Parathyroid adenoma (tissue), 2 donors: Measurements from ENCODE around the gene COLQ.

Source experiments
- H2AFZ ChIP-seq: fragments of 300-600 bp; sonication (generic); one replicate; pipeline ENCODE4 v1.7.0; 2017; ENCODE audit warnings: antibody characterized with exemption, mild to moderate bottlenecking
- H3K27ac ChIP-seq: fragments of 300-600 bp; sonication (generic); one replicate; pipeline ENCODE4 v1.7.0; 2017
- H3K27me3 ChIP-seq: fragments of 300-600 bp; sonication (generic); one replicate; pipeline ENCODE4 v1.7.0; 2017; ENCODE audit warnings: low read length; ENCODE audit not compliant: control insufficient read depth, insufficient read depth
- H3K36me3 ChIP-seq: fragments of 300-600 bp; sonication (generic); one replicate; pipeline ENCODE4 v1.7.0; 2017; ENCODE audit warnings: low read length; ENCODE audit not compliant: control insufficient read depth, insufficient read depth
- H3K4me1 ChIP-seq: fragments of 300-600 bp; sonication (generic); one replicate; pipeline ENCODE4 v1.7.0; 2017; ENCODE audit warnings: control low read depth
- H3K4me2 ChIP-seq: fragments of 300-600 bp; sonication (generic); one replicate; pipeline ENCODE4 v1.7.0; 2017; ENCODE audit warnings: low read length
- H3K4me3 ChIP-seq: fragments of 300-600 bp; sonication (generic); one replicate; pipeline ENCODE4 v1.7.0; 2017; ENCODE audit warnings: low read depth, low read length
- H3K79me2 ChIP-seq: fragments of 300-600 bp; sonication (generic); one replicate; pipeline ENCODE4 v1.7.0; 2017; ENCODE audit warnings: control low read depth
- H3K9ac ChIP-seq: fragments of 300-600 bp; sonication (generic); one replicate; pipeline ENCODE4 v1.7.0; 2017; ENCODE audit warnings: mild to moderate bottlenecking
- H3K9me3 ChIP-seq: fragments of 300-600 bp; sonication (generic); one replicate; pipeline ENCODE4 v1.7.0; 2017; ENCODE audit warnings: low read length; ENCODE audit not compliant: control insufficient read depth
- TF ChIP-seq, protein P1 (sequence below): fragments of 300-600 bp; sonication (generic); IDR thresholded peaks from one replicate; pipeline ENCODE4 v1.7.0; 2017; ENCODE audit warnings: antibody characterized with exemption, mild to moderate bottlenecking
- donor health status: primary hyperparathyroidism.

COLQ gene

DNA sequence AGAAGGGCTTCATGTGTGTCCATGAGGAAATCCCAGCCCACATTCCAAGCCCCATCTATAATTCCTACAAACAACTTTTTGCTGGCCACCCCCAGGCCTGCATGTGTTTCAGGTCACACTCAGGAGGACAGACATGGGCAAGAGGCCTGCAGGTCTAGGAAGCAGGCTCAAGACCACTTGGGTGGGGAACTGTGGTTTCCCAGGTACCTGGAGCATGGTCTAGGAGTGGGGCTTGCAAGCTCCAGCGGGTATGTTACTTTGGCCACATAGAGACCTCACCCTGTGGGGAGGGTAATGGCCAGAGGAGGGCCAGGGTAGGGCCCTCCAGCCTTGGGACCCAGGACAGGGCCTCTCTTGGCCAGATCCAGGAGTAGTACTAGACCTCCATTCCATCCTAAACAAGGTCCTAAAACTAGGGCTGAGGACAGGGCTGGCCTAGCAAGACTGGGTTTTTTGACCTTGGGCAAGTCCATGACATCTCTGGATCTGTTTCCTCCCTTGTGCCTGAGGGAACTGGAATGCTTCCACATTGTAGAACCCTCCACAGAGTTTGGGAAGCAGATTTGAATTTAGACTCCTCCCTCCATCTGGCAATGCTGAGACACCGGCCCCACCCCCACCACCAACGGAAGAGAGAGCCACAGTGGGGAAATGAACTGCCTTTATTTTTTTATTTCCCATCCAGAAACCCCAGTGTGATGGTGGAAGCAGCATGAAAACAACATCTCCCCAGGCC is 71.8 kb downstream of the COLQ start:
- Histone ChIP-seq H3K9me3 (no peaks in the 10 kb centered on the region), H2AFZ (no peak overlapping the region), H3K36me3 (no peaks in the 10 kb centered on the region), H3K27ac (no peak overlapping the region), H3K4me2 (no peak overlapping the region), H3K4me1 (no peaks in the 10 kb centered on the region), H3K4me3 (no peak overlapping the region), H3K79me2 (no peaks in the 10 kb centered on the region), H3K9ac (no peak overlapping the region), H3K27me3 (no peaks in the 10 kb centered on the region)
- TF ChIP-seq, protein P1, sequence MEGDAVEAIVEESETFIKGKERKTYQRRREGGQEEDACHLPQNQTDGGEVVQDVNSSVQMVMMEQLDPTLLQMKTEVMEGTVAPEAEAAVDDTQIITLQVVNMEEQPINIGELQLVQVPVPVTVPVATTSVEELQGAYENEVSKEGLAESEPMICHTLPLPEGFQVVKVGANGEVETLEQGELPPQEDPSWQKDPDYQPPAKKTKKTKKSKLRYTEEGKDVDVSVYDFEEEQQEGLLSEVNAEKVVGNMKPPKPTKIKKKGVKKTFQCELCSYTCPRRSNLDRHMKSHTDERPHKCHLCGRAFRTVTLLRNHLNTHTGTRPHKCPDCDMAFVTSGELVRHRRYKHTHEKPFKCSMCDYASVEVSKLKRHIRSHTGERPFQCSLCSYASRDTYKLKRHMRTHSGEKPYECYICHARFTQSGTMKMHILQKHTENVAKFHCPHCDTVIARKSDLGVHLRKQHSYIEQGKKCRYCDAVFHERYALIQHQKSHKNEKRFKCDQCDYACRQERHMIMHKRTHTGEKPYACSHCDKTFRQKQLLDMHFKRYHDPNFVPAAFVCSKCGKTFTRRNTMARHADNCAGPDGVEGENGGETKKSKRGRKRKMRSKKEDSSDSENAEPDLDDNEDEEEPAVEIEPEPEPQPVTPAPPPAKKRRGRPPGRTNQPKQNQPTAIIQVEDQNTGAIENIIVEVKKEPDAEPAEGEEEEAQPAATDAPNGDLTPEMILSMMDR, result no peak

DNA sequence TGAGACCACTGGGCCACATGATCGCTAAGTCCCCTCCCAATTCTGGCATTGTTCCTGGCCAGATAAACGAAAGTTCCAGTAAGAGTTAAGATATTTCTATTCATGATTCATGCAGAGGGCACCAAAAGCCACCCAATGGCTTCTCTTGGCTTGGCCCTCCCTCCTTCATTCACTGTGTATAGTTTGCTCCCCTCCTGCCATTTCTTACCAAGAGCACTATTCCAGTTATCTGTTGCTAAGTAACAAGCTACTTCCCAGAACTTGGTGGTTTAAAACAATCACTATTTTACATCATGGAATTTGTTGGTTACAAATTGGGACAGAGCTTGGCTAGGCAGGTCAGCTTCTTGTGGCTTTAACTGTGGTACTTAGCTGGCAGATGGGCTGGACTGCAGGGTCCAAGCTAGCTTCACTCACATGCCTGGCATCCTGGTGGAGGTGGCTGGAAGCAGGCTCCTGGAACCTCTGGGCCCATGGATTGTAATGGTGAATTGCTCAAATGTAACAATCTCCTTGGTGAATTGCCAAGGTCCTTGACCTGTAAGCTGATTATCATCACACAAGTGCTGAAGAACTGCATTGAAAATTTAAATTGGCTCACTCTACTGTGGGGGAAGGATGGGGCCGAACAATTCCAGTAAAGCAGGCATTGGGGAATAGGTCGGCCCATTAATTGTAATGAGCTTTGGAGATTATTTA is 77.5 kb downstream of the COLQ start:
- Histone ChIP-seq H3K27ac (no peak overlapping the region), H3K4me1 (no peaks in the 10 kb centered on the region), H3K4me2 (no peak overlapping the region), H3K36me3 (no peaks in the 10 kb centered on the region), H3K27me3 (no peaks in the 10 kb centered on the region), H3K4me3 (no peak overlapping the region), H3K79me2 (no peaks in the 10 kb centered on the region), H2AFZ (no peak overlapping the region), H3K9me3 (no peaks in the 10 kb centered on the region), H3K9ac (no peak overlapping the region)
- TF ChIP-seq, protein P1, result no peak

GRCh38 chr3:15440891-15441290 is 80.6 kb downstream of the COLQ start:
- H3K27me3 ChIP-seq, result no peaks in the 10 kb centered on the region
- no peak overlapping the region for H3K4me3 ChIP-seq
- no peaks in the 10 kb centered on the region for H3K36me3 ChIP-seq
- TF ChIP-seq, protein P1, result no peak
- H3K4me2 ChIP-seq, result no peak overlapping the region
- no peaks in the 10 kb centered on the region for H3K4me1 ChIP-seq
- H3K27ac ChIP-seq, result no peak overlapping the region
- no peak overlapping the region for H3K9ac ChIP-seq
- H2AFZ ChIP-seq, result no peak overlapping the region
- H3K79me2 ChIP-seq, result no peaks in the 10 kb centered on the region
- H3K9me3 ChIP-seq, result no peaks in the 10 kb centered on the region

GRCh38 chr3:15439476-15439875 is 82.0 kb downstream of the COLQ start:
- no peaks in the 10 kb centered on the region for H3K27me3 ChIP-seq
- no peak overlapping the region for H3K27ac ChIP-seq
- H3K4me2 ChIP-seq, result no peak overlapping the region
- H3K9me3 ChIP-seq, result no peaks in the 10 kb centered on the region
- TF ChIP-seq, protein P1, result no peak
- no peaks in the 10 kb centered on the region for H3K79me2 ChIP-seq
- H3K36me3 ChIP-seq, result no peaks in the 10 kb centered on the region
- H3K4me3 ChIP-seq, result no peak overlapping the region
- no peaks in the 10 kb centered on the region for H3K4me1 ChIP-seq
- H2AFZ ChIP-seq, result no peak overlapping the region
- no peak overlapping the region for H3K9ac ChIP-seq
